Stimulated activated CD4-positive, alpha-beta T cell treated with anti-CD3 and anti-CD28 coated beads, TNF-alpha, amount 100 ng/mL, for 24 hours (primary cell): ENCODE results near the gene SEMA3E.
"Not testable (repeated sequence)": the region's sequence is repeated elsewhere in the genome, so short reads cannot be mapped to it uniquely, and the experiment has no call there.

Experiments
- DNase-seq, 3 experiments: peaks; one replicate each; pipeline ENCODE4 v3.0.0-alpha.2; 2020; ENCODE audit warnings: low read depth in 3 of 3

Gene SEMA3E

DNA sequence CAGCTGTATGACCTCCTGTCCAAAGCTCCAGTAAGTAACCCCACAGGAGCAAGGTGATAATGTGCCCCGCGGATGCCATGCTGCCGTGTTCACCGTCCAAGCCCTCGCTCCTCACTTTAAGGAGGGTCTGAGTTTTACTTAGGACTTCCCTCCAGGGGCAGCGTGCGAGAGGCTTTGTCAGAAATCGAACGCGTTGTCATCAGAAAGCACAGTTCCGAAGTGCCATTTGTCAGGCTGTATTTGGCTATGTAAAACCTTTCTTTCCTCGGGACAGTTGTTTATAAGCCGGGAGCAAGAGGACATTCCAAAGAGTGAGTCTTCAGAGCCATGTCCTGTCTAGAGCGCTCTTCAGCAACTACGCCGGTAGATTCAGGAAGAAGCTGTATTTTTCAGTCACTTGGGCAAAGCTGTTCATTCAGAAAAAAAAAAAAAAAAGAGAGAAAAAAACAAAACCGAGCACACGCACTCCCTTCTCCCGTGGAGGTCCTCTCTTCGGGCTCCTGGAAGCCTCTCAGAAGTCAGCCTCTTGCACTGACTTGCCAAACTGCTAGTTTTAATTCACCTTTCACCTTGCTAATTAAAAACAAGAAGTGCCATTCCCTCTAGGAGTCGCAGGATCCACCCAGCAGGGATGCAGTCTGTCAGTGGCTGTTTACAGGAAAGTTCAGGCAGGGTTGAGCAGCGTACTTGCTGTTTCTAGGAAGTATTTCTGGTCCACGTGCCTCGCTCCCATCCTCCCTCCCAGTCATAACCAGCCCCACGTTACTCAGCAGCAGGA, at the start of gene SEMA3E:
SEMA3E (minus strand) TSS at position 676 of the 778 bp plus-strand sequence.
- no peak for DNase-seq

- no peak for DNase-seq
Measured at GRCh38 chr7:83697804-83698530, 49.0 kb upstream of the SEMA3E start.

DNA sequence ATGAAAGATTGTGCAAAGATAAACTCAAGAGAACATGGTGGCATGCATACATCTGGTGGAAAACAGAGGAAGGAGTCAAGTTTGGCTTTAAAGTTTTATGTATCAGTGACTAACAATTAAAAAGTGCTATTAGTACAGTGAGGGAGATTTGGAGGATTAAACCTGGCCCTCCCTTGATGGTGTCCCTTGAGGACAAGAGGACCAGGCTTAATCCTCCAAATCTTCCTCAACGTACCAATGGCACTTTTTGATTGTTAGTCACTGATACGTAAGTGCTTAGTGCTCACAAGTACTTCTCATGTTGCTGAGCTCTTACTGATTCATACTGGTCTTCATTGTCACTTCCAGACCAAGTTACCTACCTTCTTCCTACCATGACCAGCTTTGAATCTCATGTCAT, 47.2 kb upstream of the SEMA3E start:
- no peak for DNase-seq

GRCh38 chr7:83695128-83695960, 46.4 kb upstream of the SEMA3E start:
- DNase-seq = no peak

- no peak for DNase-seq
Measured at GRCh38 chr7:83693256-83693655, 44.3 kb upstream of the SEMA3E start.

GRCh38 chr7:83691095-83691494, 42.2 kb upstream of the SEMA3E start:
- no peak for DNase-seq

- no peak for DNase-seq
Measured at GRCh38 chr7:83689855-83690254, 40.9 kb upstream of the SEMA3E start.

GRCh38 chr7:83686416-83686815, 37.5 kb upstream of the SEMA3E start:
- no peak for DNase-seq

DNA sequence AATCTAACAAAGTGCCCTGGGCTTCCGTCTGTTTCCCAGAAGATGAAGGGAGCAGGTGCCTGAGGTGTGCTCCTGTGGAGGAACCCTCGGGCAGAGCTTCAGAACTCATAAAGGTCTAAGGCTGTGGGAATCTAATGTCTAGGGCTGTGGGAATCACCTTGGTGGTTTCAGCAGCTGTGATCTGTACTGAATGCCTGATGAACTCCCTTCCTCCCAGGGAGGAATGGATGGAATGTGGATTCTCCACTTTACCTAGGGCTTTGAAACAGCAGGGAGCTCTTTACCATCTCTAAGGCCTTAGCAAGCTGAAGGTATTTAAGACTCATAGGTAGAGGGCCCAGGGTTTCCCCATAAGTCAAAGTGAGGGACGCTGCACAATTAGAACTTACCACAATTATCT, 36.0 kb upstream of the SEMA3E start:
- no peak for DNase-seq

- no peak for DNase-seq
Measured at GRCh38 chr7:83681200-83681778, 32.4 kb upstream of the SEMA3E start.

DNA sequence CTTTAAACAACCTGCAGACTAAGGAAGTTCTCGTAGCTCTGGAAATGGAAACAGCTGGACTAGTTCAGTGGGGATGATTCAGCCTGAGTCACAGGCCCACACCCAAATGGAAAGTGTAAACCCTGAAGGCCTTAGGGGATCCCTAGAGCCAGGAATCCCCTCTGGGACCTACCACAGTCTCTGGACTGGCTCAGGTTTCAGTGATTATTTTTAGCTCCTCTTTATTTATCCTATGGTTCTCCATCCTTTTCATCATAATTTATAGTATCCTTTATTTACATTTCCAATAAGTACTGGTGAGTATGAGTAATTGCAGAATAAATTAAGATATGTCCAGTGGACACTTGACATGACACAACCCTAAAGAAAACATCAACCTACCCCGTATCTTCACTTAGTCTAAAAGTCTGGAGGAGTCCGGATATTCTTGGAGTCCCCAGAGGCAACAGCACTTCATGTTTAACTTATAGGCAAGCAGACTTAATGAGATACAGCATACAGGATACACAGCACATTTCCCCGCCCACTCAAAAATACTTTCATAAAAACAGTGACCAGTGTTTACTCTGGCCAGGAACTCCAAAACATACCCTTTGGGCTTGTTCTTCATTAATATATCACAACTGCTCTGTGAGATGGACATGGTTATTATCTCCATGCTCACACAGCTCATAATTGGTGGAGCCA, 28.4 kb upstream of the SEMA3E start:
- DNase-seq = no peak

DNA sequence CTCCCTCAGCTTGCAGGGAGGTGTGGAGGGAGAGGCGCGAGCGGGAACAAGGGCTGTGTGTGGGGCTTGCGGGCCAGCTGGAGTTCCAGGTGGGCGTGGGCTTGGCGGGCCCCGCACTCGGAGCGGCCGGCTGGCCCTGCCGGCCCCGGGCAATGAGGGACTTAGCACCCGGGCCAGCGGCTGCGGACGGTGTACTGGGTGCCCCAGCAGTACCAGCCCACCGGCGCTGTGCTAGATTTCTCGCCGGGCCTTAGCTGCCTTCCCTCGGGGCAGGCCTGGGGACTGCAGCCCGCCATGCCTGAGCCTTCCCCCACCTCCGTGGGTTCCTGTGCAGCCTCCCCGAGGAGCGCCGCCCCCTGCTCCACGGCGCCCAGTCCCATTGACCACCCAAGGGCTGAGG, 24.4 kb upstream of the SEMA3E start:
- not testable (repeated sequence) for DNase-seq

GRCh38 chr7:83672157-83672556, 23.2 kb upstream of the SEMA3E start:
- DNase-seq = no peak

DNA sequence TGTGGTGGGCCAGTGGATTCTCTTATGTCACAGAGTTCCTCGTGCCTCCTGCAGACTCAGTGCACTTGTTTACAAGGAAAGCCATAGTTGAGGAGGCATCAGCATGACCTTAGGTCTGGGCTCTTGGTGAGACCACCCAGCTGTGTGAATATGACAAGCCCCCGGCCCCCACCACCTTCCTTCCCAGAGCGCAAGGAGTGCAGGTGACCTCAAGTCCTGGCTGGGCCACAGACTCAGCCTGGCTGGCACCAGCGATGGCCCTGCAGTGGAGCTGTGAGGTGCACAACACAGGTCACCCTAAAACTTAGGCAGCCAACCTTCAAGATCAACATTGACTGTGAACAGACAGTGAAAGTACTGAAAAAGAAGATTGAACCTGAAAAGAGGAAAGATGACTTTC, 14.2 kb upstream of the SEMA3E start:
- DNase-seq = no peak

GRCh38 chr7:83658126-83658525, 9.2 kb upstream of the SEMA3E start:
- no peak for DNase-seq

DNA sequence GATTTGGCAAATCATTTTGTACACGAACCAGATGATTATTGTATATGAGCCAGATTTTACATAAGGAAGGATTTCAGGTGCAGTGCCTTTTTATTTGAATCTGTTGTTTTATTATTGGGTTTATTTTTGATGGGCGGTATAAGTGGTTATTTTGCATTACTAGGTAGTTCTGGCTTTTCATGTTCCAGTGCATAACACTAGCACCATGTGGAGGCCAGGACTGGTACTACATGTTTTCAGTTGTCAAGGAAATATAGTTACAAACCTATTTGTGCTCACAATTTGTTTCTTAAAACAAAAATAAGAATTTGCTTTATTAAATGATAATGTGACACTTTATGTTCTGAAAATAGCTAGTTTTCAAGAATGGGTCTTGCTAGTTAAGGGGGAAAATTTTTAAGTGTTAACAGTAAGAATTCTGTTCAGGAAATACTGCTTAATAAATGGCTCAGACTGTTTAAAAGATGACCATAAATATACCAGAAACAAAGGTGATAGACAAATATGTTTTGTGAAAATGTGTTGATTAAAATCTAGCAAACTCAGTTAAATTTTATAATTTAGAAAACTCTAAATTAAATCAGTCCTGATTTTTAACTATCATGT, 7.1 kb upstream of the SEMA3E start:
- no peak for DNase-seq

DNA sequence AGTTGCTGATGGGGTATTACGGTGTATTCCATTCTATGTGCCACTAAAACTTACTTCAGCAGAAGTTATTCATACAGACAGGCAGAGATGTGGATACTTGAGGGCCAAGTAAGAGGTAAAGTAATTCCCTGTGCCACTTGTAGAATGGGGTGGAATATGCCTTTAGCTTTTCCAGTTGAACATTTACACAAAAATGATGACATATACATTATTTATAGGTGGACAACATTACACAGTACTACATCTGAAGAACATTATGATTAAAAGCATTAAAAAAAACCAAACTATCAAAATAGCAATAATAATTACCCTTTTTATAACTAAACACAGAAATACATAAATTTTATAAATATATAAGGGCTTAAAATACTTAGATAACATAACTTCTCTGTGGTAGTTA, 3.5 kb upstream of the SEMA3E start:
- DNase-seq = no peak

GRCh38 chr7:83649701-83650100, 762 bp upstream of the SEMA3E start:
- no peak for DNase-seq

DNA sequence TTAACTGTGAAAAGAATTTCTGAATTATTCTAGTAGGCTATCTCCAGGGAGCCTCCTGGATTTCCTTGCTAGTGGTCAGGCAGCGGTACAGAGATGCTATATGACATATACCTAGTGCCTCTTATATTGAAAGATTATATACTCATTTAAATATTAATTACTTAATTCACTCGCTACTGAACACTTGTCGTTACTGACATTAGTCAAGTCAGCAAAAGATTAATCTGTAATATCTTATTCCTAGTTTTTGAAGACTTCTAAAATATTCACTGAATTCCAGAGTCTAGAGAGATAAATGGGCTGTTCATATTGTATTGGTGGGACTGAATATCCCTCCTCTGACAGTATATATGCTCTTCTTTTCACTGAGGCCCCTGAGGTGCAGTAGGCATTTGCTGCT, 2.9 kb downstream of the SEMA3E start:
- DNase-seq = no peak

DNA sequence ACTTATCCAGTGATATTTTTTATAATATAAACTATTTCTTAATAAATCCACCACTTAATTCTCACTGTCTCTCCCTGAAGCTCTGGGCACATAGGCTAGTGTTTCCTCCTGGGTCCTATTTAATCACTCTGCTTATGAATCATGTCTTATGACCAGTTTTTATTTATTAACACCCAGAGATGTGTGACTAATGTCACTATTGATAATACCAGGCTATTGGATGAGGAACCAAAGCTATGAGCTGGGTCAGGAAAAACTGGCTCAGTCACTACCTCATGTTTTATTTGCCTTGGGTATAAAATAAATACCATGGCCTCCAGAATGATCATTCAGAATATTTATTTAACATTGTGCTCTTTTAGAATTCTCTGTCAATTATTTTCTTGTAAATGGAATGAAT, 5.2 kb downstream of the SEMA3E start:
- no peak for DNase-seq

DNA sequence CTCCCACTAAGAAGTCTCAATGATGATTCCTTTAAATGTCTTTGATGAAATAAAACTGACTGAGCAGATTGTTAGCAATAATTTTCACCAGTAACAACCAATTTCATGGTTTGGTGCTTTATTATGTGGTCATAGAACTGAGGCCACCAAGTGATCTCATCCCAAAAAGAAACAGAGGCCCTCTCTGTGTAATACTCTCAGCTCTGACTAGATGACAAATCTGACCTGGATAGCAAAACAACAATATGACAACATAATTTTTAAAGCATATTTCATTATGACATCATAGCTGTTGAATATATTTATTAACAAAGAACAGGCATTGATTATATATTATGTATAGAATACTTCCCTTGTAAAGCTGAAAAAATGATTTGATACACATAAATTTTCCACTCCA, 5.9 kb downstream of the SEMA3E start:
- DNase-seq = no peak
